SH-SY5Y (cell line): ENCODE results near the gene MTCL1.

Experiments used
- GATA2 ChIP-seq: IDR thresholded peaks from 2 replicates; pipeline ENCODE4 v1.6.1; 2011; ENCODE audit warnings: mild to moderate bottlenecking, low read depth, low read length
- GATA3 ChIP-seq: IDR thresholded peaks from 2 replicates; pipeline ENCODE4 v1.6.1; 2011; ENCODE audit warnings: low read depth, mild to moderate bottlenecking, low read length, moderate library complexity

- TF ChIP-seq GATA3 (no peak), GATA2 (no peak)
These were observed 136.6 kb downstream of the MTCL1 start for GRCh38 chr18:8841781-8842485.
